ENCODE results near the gene GRK3.

- TF ChIP-seq GATA2 (IDR thresholded peaks at IDR 0.05; ENCODE audit: low read depth, low read length), result no peak
- no peak for TF ChIP-seq GATA3 (IDR thresholded peaks at IDR 0.05; ENCODE audit: low read depth, low read length)
Observed at GRCh38 chr22:25558341-25558740, 6.1 kb upstream of the GRK3 start.

Data from SH-SY5Y (cell line).